Measurements from ENCODE around the gene RNF25.

The RNF25 gene

GRCh38 chr2:218626369-218626768, 45.4 kb downstream of the RNF25 start:
- no peak for DNase-seq (ENCODE audit: low read depth in 1 of 2, low spot score in 1 of 2)

GRCh38 chr2:218623366-218623705, 48.5 kb downstream of the RNF25 start:
- DNase-seq (ENCODE audit: low read depth in 1 of 2, low spot score in 1 of 2), result no peak

- no peak for DNase-seq (ENCODE audit: low read depth in 1 of 2, low spot score in 1 of 2)
These were observed 49.0 kb downstream of the RNF25 start for GRCh38 chr2:218622606-218623365.

DNA sequence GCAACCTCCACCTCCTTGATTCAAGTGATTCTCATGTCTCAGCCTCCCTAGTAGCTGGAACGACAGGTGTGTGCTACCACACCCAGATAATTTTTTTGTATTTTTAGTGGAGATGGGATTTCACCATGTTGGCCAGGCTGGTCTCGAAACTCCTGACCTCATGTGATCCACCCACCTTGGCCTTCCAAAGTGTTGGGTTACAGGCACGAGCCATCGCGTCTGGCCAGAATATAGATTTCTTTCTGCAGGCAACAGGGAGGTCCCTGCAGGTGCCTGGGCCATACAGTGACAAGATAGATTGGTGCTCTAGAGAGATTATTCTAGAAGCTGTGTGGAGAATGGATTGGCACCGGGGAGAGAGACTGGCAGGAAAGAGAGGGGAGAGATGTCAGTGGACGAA, 50.8 kb downstream of the RNF25 start:
- DNase-seq (ENCODE audit: low read depth in 1 of 2, low spot score in 1 of 2), result no peak

DNA sequence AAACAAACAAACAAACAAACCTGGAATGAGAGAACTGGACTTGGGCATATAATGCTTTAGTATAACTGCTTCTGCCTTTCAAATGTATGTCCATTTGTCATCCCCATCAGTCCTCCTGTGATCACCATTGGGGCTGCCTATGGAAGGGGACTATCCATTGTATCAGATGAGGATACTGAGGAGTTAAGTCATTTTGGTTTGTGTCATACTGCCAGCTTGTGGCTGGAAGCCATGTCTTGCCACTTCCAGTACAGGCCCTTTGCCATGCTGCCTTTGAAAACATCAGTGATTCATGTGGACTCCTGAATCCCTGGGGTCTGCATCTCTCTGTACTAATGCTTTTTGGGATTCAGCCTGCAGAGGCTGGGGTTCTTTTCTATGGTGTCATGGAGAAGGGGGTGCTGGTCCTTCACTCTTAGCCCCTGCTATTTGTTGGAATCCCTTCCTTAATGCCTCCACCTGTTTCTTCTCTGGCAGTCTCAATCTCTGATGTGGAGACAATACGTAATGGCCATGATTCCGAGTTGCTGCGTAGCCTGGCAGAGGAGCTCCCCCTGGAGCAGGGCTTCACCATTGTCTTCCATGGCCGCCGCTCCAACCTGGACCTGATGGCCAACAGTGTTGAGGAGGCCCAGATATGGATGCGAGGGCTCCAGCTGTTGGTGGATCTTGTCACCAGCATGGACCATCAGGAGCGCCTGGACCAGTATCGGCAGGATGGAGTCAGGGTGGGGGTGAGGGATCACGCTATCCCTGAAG, 53.5 kb downstream of the RNF25 start:
- no peak for DNase-seq (ENCODE audit: low read depth in 1 of 2, low spot score in 1 of 2)

DNA sequence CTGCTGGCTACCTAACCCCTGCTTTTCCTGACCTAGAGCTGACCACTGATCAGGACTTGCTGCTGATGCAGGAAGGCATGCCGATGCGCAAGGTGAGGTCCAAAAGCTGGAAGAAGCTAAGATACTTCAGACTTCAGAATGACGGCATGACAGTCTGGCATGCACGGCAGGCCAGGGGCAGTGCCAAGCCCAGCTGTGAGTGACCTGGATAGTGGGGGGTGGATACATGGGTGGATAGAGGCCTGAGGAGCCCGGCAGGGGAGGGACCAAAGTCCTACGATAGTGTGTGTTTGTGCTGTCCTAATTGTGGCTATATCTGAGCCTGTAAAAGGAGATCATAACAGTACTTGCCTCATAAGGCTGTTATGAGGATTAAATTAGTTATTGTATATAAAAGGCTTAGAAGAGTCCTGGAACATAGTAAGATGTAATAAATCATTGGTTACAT, 55.9 kb downstream of the RNF25 start:
- no peak for DNase-seq (ENCODE audit: low read depth in 1 of 2, low spot score in 1 of 2)

Measured in activated T-helper 1 cell treated with anti-CD3 and anti-CD28 coated beads, Interleukin-2, amount 50 U/mL, for 16 hours (primary cell).